ENCODE results near the gene KDM6B.
"Not testable (repeated sequence)": the region's sequence is repeated elsewhere in the genome, so short reads cannot be mapped to it uniquely, and the experiment has no call there.

The KDM6B gene

DNA sequence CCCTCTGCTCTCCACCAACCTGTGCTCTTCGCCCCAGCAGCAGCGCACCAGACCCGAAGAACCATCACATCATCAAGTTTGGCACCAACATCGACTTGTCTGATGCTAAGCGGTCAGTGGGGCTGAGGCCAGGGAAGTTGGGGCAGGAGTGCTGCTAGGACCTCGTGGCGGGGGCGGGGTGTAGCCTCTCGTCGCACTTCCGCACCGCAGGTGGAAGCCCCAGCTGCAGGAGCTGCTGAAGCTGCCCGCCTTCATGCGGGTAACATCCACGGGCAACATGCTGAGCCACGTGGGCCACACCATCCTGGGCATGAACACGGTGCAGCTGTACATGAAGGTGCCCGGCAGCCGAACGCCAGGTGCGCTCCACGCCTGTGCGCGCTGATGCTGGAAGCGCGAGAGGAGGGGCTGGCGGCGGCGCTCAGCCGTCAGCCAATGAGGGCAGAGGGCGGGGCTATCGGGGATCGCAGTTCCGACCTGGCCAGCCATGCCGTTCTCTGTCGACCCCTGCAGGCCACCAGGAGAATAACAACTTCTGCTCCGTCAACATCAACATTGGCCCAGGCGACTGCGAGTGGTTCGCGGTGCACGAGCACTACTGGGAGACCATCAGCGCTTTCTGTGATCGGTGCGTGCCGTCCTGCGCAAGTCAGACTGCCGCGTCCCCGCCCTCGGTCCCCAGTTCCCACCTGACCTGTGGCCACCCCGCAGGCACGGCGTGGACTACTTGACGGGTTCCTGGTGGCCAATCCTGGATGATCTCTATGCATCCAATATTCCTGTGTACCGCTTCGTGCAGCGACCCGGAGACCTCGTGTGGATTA is 17.6 kb downstream of the KDM6B start:
- peak; percentile 87 to 95 (median 90) for DNase-seq (ENCODE audit: low read depth in 4 of 4, low spot score in 1 of 4)

- no peak for DNase-seq (ENCODE audit: low read depth in 4 of 4, low spot score in 1 of 4)
Observed at GRCh38 chr17:7852262-7852670, 18.2 kb downstream of the KDM6B start.

DNA sequence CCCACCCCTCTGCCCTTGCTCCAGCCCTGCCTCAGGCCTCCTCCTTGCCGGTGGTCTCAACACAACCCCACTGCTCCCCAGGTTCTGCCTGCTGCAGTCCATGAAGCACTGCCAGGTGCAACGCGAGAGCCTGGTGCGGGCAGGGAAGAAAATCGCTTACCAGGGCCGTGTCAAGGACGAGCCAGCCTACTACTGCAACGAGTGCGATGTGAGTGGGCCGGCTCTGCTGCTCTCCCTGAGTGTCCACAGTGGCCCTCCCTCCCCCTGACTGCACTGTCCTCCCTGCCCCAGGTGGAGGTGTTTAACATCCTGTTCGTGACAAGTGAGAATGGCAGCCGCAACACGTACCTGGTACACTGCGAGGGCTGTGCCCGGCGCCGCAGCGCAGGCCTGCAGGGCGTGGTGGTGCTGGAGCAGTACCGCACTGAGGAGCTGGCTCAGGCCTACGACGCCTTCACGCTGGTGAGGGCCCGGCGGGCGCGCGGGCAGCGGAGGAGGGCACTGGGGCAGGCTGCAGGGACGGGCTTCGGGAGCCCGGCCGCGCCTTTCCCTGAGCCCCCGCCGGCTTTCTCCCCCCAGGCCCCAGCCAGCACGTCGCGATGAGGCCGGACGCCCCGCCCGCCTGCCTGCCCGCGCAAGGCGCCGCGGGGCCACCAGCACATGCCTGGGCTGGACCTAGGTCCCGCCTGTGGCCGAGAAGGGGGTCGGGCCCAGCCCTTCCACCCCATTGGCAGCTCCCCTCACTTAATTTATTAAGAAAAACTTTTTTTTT is 19.1 kb downstream of the KDM6B start:
- no peak for DNase-seq (ENCODE audit: low read depth in 4 of 4, low spot score in 1 of 4)

- no peak for DNase-seq (ENCODE audit: low read depth in 4 of 4, low spot score in 1 of 4)
Observed at GRCh38 chr17:7853691-7854038, 19.6 kb downstream of the KDM6B start.

DNA sequence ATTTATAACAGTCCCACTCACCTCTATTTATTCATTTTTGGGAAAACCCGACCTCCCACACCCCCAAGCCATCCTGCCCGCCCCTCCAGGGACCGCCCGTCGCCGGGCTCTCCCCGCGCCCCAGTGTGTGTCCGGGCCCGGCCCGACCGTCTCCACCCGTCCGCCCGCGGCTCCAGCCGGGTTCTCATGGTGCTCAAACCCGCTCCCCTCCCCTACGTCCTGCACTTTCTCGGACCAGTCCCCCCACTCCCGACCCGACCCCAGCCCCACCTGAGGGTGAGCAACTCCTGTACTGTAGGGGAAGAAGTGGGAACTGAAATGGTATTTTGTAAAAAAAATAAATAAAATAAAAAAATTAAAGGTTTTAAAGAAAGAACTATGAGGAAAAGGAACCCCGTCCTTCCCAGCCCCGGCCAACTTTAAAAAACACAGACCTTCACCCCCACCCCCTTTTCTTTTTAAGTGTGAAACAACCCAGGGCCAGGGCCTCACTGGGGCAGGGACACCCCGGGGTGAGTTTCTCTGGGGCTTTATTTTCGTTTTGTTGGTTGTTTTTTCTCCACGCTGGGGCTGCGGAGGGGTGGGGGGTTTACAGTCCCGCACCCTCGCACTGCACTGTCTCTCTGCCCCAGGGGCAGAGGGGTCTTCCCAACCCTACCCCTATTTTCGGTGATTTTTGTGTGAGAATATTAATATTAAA is 20.2 kb downstream of the KDM6B start:
- no peak for DNase-seq (ENCODE audit: low read depth in 4 of 4, low spot score in 1 of 4)

- DNase-seq (ENCODE audit: low read depth in 4 of 4, low spot score in 1 of 4) = no peak
Observed at GRCh38 chr17:7854851-7855659, 21.0 kb downstream of the KDM6B start, which contains the start of gene TMEM88. TMEM88 (plus strand) TSS chr17:7855066; CDS start chr17:7855075, 9 bp downstream.

DNA sequence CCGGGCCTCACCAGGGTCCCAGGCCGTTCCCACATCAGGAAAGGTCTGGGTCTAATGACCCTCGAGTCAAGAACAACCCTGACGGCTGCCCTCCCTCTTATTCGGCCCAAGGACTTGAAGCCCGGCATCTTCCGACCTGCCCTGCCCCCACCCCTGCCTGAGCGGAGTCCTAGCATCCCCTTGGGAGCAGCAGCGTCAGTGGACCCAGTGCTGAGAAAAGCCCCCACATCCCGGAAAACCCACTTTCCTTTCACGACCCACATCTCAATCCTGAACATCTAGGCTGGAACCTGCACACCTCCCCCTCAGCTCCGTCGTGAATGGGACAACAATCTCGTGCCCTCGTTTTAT is 21.6 kb downstream of the KDM6B start:
- DNase-seq (ENCODE audit: low read depth in 4 of 4, low spot score in 1 of 4) = no peak

GRCh38 chr17:7856011-7856810 is 22.2 kb downstream of the KDM6B start:
- DNase-seq (ENCODE audit: low read depth in 4 of 4, low spot score in 1 of 4) = no peak

GRCh38 chr17:7856811-7857712 is 23.0 kb downstream of the KDM6B start, which contains the start of gene NAA38:
NAA38 (minus strand) TSS chr17:7857559; CDS start chr17:7857463, 96 bp downstream.
- DNase-seq (ENCODE audit: low read depth in 4 of 4, low spot score in 1 of 4) = peak; percentile 79 to 89 (median 83)

DNA sequence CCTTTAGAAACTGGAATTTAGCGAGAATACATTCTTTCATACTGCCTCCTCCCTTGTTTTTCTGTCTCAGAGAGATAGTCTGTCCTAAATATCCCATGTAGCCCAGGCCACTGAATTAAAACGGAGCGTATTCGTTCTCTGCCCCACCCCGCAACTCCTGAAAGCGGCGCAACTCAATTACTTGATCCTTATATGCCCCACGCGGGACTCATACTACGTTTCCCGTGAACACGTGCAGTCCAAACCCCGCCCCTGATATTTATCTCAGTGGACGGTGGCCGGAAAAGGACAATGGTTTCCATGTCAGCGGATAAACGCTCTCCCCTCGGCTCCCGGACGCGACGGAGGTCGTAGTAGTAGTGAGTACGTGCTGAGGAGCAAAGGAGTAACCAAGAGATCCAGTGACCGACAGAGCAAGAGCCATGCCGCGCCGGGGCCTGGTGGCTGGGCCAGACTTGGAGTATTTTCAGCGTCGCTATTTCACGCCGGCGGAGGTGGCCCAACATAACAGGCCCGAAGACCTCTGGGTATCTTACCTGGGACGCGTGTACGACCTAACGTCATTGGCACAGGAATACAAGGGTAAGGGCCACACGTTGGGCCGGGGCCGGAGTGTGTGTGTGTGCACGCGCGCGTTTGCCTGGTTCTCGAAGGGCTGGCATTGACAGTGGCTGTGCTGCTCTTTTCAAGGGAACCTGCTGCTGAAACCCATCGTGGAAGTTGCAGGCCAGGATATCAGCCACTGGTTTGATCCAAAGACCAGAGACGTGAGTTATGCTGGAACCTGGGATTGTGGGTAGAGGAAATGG is 23.9 kb downstream of the KDM6B start, which contains the start of gene CYB5D1:
TSS of gene CYB5D1 (plus strand) at position 291 of the 809 bp plus-strand sequence. CDS start at position 423, 132 bp downstream.
- DNase-seq (ENCODE audit: low read depth in 4 of 4, low spot score in 1 of 4) = peak; percentile 73 to 81 (median 76)

- DNase-seq (ENCODE audit: low read depth in 4 of 4, low spot score in 1 of 4) = no peak
Observed at GRCh38 chr17:7858522-7858810, 24.4 kb downstream of the KDM6B start.

- no peak for DNase-seq (ENCODE audit: low read depth in 4 of 4, low spot score in 1 of 4)
Observed at GRCh38 chr17:7859028-7859427, 25.0 kb downstream of the KDM6B start.

- no peak for DNase-seq (ENCODE audit: low read depth in 4 of 4, low spot score in 1 of 4)
Observed at GRCh38 chr17:7862692-7863437, 28.8 kb downstream of the KDM6B start.

DNA sequence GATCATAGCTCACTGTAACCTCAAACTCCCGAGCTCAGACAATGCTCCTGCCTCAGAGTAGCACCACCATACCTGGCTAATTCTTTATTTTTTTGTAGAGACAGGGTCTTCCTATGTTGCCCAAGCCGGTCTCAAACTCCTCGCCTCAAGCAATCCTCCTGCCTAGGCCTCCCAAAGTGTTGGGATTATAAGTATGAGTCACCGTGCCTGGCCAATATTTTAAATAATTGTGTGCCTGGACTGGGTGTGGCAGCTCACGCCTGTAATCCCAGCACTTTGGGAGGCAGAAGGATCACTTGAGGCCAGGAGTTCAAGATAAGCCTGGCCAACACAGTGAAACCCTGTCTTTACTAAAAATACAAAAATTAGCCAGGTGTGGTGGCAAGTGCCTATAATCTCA is 30.4 kb downstream of the KDM6B start:
- DNase-seq (ENCODE audit: low read depth in 4 of 4, low spot score in 1 of 4) = not testable (repeated sequence)

DNA sequence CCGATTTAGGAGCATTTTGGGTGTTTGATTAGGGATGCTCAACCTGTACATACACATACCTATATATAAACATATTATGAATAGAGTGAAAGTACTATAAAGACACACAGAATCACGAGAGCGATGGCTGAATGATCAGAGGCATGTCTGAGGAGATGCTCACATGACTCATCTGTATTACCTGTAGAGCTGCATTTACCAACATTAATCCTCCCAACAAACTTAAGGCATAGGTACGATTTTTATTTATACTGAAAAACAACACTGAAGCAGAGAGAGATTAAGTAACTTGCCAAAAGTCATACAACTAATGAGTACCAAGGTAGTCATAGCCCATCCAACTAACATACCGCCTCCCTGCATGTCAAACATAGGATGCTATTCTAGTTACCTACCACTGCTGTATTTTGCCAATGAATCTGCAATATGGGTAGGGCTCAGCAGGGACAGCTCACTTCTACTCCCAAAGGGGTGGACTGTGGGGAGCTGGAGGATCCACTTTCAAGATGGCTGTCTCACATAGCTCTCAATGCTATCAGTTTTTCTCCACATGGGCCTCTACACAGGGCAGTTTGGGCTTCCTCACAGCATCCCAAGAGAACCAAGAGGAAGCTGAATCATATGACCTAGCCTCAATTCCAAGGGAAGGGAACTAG is 31.1 kb downstream of the KDM6B start:
- no peak for DNase-seq (ENCODE audit: low read depth in 4 of 4, low spot score in 1 of 4)

- DNase-seq (ENCODE audit: low read depth in 4 of 4, low spot score in 1 of 4) = no peak
Observed at GRCh38 chr17:7867881-7868329, 33.9 kb downstream of the KDM6B start.

- DNase-seq (ENCODE audit: low read depth in 4 of 4, low spot score in 1 of 4) = no peak
Observed at GRCh38 chr17:7873051-7873450, 39.0 kb downstream of the KDM6B start.

All from stimulated activated CD4-positive, alpha-beta T cell treated with anti-CD3 and anti-CD28 coated beads, Interleukin-1b, Interleukin-23, amount 100 ng/mL, for 24 hours (primary cell).